COR-L47 (cell line): ENCODE measurements around the gene SMR3A.

Experiments
- DNase-seq: peaks from one replicate; lab custom pipeline; 2025; lab: John Stamatoyannopoulos, UW

The SMR3A gene

DNA sequence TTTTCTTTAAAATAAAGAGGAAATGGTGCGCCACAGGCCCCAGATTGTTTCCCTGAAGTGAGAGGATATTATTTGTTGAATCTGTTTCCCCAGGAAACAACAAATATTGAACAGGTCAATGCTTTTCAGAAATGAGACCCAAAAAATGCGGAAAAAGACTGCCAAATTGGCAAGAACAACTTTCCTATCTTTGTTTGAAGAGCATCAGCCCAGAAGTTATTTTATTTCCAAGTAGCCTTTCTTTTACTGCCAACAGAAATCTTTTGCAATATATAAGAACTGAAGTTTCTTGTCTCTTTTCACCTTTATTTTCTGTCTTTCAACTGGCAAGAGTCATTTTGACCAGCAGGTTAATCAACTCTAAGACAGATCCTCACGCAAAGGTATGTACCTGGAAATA lies at the start of gene SMR3A:
Gene SMR3A (plus strand): TSS at position 301 of the 400 bp plus-strand sequence. CDS start 1,356 bp downstream, outside the sequence.
- DNase-seq: no peak

DNA sequence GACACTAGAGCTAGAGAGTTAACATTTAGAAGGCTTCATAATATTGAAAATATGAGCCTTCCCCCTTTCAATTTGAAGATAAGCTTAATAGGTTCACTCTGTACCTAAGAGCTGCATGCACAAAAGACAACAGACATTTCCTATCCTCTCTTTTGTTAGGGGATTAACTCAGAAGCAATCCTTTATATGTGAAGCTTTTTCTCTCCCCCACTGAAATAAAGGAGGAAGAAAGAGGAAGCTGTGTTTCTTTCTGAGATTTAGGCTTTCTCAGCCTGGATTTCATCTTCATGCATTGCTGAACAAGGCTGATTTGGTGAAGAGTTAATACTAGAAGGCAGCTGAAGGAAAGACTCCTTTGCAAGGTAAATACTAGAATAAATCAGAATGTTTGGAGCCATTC lies 46.8 kb upstream of the SMR3A start:
- DNase-seq: no peak

DNA sequence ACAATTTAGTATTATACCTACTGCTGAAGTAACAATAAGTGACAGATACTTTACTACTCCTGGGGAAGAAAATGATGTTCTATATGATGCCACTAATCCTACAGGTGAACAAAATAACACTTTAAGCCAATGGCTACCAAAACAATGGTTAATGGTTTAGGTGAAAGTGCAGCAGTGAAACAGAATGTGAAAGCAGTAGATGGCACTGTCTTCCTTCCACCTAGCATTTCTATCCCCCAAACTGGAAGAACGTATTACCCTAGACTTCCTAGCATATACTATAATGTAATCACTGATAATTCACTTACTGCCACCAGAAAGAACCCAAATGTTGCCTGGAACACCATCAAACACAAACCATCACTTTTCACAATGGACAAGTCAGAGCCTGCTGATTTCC lies 44.6 kb upstream of the SMR3A start:
- no peak for DNase-seq

DNA sequence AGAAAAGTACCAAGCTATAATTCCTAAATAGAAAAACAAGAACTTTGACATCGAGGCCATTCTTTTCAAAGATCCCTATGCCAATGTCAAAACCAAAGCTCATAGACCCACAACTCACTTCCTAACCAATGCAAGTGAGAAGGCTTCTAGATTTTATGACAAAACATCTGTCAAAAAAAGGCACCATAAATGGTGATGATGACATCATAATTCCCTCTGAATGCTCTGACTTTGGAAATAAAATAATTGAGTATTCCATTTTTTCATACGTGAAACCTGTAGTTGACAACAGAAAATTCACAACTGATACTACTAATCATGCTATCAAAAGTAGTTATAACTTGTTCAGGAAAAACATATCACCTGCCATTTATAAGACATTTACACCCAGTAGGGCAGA lies 34.5 kb upstream of the SMR3A start:
- no peak for DNase-seq

DNA sequence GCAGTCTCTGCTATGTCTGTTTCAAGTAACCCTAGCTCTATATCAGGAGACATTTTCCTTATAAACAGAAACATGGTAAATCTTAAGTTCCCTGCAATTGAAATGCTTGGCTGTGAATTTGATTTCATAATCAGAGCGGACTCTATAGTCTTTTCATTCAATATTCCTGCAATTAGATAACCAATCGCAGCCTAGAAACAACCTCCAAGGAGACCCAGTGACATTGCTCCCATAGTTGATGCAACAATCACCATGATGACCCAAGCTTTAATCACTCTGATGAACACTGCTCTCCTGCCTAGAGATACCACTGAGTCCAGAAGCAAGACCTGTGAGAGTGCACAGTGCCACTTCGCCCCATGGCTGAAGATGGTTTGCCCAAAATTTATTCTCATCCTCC lies 25.9 kb upstream of the SMR3A start, which contains the start of gene CABS1:
Gene CABS1 (plus strand): TSS at position 301 of the 400 bp plus-strand sequence. CDS start 59 bp downstream, at position 360.
- DNase-seq: no peak

DNA sequence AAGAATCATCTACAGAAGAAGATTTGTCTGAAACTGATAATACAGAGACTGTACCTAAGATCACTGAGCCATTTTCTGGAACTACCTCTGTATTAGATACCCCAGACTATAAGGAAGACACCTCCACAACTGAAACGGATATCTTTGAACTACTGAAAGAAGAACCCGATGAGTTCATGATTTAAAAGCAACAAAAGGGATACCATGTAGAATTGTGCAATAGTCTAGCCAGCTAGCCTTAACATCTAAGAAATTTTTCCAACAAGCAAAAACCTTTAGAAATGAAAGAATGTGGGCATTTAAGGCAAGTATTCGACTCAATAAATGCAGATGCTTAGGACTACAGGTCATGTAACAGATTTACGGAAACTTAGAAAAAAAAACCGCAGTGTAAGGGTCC lies 24.5 kb upstream of the SMR3A start:
- no peak for DNase-seq

DNA sequence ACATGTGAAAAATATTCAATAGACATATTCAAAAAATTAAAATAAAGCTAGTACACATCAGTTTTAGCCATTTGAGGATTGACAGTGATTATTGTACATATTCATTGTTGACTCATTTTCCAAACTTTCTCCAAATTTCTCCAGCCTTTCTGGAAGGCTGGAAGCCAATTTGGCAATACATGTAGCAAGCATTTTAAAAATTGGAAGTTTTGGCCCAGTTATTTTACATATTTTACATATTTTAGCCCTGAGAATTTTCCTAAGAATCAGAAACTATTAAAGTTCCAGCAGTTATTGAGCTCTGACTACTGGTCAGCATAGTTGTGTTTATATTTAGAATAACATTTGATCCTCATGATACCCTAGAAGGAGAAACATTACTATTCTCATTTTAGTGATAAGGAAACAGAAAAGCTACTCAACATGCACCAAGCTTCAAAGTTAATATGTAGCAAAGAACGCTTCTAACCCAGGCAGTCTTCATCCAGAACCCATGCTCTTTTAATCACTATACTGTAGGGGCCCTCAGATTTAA lies 22.6 kb upstream of the SMR3A start:
- DNase-seq: no peak

DNA sequence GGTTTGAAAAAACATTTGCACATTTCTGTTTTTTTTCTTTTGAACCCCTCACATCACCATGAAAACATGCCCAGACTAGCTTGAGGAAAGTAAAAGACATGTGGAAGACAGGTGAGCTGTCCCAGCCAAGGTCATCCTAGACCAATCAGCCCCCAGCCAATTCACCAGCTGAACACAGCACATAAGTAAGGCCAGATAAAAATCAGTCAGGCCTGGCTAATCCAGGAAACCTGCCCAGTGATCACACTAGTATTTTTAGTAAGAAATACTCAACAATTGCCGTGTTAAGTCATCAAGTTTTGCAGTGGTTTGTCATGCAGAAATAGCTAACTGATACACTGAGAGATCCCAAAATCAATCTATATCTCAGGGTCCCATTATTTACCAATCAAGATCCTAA lies 4.4 kb upstream of the SMR3A start:
- DNase-seq: no peak

DNA sequence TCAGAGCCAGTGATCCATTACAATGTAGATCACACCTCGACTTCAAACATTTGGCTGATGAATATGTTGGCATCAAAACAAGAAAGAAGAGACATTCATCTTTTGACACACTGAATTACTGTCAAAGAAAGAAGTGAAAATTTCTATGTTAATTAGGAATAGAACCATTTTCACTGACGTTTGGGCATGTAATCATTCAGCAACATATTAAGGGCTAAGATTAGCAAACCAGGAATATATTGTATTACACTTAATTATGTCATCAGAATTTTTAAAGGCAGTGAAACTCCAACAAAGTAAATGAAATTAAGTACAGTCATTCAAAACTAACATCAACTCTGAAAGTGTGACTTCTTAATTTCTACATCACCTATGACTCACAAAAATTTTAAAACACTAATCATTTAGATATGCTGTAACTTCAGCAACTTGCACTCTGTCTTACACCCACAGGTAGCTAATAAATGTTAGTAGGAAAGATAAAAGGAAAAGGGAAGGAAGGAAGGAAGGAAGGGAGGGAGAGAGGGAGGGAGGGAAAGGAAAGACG lies 1.4 kb upstream of the SMR3A start:
- no peak for DNase-seq

DNA sequence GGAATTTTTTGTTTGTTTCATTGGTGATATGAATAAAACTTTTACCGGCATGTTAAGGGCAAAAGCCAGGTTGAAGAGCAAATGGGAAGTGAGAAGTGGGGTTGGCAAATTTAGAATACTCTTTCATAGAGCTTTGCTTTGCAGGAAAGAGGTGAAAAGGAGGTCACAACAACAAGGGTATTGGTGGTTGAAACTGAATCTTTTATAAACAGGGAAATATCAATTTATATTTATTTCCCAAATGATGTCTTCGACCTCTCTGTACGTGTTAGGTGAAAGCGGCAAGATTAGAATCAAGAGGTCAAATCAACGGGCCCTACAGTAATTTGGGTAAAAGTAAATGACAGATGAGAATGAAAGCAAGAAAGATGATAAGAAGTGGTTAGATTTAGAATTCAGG lies 3.4 kb downstream of the SMR3A start:
- no peak for DNase-seq

DNA sequence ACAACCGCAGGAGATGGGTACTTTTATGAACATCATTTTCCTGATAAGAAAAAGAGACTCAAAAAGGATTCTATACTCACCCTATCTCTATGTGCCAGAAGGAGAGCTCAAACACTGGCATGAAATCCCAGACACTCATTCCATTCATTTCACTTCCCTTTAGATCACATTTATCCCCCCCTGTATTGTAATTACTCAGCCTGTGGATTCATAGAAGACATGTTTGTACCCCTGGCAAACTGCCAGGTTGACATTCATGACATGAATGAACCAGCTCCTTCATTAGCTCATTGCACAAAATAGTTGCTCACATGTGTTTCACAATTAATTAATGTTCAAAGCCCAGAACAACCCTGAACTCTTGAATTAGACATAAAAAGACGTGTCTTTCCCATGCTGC lies 4.9 kb downstream of the SMR3A start:
- DNase-seq: peak; percentile 39

DNA sequence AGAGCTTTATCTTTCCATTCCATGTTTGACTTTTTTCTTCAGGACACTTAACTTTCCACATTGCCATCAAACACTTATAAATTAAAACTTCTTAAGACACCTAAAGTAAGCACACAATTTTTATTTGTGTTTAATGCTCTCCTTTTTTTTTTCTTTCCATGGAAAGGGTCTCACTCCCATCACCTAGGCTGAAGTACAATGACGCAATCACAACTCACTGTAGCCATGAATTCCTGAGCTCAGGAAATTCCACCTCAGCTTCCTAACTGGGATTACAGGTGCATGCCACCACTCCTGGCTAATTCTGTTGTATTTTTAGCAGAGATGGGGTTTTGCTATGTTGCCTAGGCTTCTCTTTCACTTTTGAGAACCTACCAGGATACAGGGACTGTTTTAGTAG lies 7.3 kb downstream of the SMR3A start:
- DNase-seq: no peak

DNA sequence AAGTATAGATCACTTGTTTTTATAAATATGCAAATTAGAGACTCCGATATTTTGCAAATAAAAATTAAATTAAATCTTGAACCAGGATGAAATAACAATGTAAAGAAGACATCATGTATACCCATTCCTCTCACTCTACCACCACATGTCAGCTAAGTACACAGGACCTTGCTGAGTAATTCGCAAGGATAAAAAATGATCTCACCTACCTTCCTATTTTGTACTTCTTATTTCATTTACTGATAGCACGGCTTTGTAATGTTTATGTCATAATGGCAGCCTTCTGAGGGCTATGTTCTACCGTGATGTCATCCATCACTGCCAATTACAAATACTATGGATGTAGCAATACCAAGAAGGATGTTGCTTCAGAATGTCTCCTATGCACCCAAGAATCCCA lies 11.4 kb downstream of the SMR3A start:
- DNase-seq: no peak

DNA sequence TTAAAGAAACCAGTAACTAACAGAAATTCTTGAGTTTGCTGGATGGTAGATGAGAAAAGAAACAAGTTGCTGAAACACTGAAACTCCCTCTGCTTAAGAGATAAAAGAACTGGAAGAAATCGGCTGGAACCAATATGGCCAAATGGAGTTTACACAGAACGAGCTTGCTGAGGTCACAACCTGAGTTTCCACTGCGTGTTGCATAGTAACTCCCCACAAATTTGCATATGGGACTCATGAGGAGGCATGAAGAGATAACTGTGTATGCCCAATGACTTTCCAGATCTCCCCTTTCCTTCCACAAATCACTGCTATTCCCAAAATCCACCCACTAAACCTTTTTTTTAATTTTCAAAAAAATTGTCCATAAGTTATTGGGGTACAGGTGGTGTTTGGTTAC lies 12.2 kb downstream of the SMR3A start:
- no peak for DNase-seq

DNA sequence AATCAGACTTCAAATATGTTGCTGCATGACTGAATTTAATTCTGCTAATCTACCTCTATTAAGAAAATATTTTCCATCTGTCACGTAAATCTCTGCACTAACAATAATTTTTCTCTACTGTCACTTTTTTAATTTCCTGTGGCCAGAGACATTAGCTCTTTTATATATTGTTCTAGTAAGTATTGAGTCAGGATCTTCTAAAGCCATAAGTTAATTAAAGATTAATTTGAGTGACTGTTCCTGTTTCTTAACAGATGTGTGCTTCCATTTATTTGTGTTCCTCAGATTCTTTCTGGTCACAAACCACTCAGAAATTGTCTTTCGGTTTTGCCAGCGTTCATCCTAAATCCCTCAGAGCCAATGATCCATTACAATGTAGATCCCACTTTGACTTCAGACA lies 20.0 kb downstream of the SMR3A start:
- no peak for DNase-seq

DNA sequence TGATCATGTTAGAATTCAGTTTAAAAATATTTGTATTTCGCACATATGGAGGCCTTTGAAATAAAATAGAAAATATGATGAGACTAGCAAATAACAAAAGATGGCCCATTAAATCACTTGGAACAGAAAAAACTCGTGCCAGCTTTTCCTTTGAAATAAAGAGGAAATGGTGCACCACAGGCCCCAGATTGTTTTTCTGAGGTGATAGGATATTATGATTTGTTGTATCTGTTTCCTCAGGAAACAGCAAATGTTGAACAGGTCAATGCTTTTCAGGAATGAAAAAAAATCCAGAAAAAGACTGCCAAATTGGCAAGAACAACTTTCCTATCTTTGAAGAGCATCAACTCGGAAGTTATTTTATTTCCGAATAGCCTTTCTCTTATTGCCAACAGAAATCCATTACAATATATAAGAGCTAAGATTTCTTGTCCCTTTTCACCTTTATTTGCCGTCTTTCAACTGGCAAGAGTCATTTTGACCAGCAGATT lies 22.2 kb downstream of the SMR3A start, which contains the start of gene SMR3B:
Gene SMR3B (plus strand): TSS at position 441 of the 491 bp plus-strand sequence. CDS start 1,380 bp downstream, outside the sequence.
- no peak for DNase-seq

DNA sequence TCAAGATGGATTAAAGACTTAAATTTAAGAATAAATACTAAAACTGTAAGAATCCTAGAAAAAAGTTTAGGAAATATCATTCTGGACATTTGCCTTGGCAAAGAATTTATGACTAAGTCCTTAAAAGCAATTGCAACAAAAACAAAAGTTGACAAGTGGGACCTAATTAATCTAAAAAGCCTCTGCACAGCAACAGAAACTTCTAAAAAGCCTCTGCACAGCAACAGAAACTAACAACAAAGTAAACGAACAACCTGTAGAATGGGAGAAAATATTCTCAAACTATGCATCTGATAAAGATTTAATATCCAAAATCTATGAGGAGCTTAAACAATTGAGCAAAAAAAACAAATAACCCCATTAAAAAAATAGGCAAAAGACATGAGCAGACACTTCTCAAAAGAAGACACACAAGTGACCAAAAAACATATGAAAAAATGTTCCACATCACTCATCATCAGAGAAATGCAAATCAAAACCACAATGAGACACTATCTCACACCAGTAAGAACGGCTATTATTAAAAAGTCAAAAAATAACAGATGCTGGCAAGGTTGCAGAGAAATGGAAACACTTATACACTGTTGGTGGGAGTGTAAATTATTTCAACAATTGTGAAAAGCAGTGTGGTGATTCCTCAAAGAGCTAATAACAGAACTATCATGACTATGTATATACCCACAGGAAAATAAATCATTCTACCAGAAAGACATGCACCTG lies 31.7 kb downstream of the SMR3A start:
- no peak for DNase-seq

DNA sequence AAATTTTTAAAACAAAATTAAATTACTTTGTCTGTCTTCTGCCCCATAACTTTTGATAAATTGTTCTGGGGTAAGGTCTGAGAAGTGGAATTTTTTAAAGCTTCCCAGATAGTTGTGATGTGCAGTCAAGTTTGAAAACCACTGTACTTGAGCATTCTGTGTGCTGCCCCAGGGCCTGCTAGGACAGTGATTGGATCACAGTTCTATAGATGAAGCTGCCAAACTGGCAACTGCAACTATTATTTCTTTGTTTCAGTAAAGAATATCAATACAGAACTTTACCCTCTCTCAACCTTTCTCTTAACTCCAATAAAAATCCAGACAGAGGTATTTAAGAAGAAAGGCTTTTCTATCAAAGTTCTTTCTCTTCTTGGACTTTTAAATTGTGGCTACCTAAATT lies 37.0 kb downstream of the SMR3A start, which contains the start of gene OPRPN:
Gene OPRPN (plus strand): TSS at position 361 of the 400 bp plus-strand sequence. CDS start 1,346 bp downstream, outside the sequence.
- no peak for DNase-seq

DNA sequence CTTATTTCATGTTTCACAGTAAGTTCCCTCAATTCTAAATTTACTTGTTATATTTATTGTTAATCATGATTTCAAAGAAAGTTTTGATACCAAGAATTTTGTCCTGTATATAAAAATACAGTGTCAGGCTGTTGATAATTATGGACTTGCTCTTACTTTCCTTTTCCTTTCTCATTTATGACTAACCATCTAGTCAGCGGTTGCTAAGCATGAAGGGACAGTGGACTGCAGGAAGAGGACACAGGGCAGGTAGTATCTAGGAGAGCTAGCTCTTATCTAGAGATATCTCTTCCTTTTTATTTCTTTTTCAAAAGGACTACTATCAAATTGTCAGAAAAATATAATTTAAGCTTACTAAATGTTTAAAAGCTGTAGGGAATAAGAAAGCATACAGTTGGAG lies 38.8 kb downstream of the SMR3A start:
- no peak for DNase-seq

DNA sequence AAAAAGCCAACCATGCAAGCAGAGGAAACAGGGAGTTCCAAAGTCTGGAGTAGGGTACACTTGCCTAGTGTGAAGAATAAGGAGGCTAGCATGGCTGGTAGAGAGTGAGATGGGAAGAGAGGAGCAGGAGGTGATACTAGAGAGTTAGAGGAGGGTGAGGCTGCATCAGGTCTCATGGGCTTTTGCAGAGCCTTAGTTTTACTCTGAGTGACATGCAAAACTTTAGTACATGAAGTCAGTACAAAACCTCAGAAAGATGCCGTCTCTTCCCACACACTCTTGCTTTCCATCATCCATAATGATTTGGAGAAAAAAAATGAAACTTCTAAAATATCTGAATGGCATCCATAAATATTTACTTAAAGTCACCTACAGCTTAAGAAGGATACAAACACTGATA lies 42.2 kb downstream of the SMR3A start:
- DNase-seq: no peak

DNA sequence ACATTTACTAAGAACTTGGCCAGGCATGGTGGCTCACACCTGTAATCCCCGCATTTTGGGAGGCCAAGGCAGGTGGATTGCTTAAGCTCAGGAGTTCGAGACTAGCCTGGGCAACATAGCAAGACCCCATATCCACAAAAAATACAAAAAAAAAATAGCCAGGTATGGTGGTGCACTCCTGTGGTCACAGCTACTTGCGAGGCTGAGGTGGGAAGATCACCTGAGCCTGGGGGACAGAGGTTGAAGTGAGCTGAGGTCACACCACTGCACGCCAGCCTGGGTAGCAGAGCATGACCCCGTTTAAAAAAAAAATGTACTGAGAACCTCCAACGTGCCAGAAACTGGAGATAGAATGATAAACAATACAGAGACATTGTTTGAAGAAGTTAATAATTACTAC lies 45.2 kb downstream of the SMR3A start:
- no peak for DNase-seq
